Breast epithelium (tissue), 4 donors: ENCODE data around the gene WDFY2. TPM values are rescaled to one million over a fixed set of nuclear protein-coding genes. Genes with fewer than 3 reads are reported as not detected.

Experiments used
- DNase-seq, 2 donors: peaks; one replicate each; pipeline ENCODE4 v3.0.0-alpha.2; 2019; ENCODE audit warnings: low spot score in 2 of 2
- H3K27ac ChIP-seq, 2 donors: fragments of 200-600 bp; sonication (generic) in 1 of 2; one replicate each; pipeline ENCODE4 v1.5.1; 2016 to 2019; ENCODE audit warnings: mild to moderate bottlenecking in 1 of 2
- H3K27me3 ChIP-seq, 2 donors: fragments of 200-600 bp; sonication (generic) in 1 of 2; one replicate each; pipeline versions ENCODE4 v1.5.1 to v1.6.0; 2017 to 2019; ENCODE audit warnings: control low read depth in 1 of 2, mild to moderate bottlenecking in 1 of 2
- H3K36me3 ChIP-seq: fragments of 200-600 bp; one replicate; pipeline ENCODE4 v1.5.1; 2019
- H3K4me1 ChIP-seq, 2 donors: fragments of 200-600 bp; sonication (generic); one replicate each; pipeline ENCODE4 v1.5.1; 2016 to 2019; ENCODE audit warnings: control low read depth in 1 of 2
- H3K4me3 ChIP-seq, 3 donors: fragments of 200-600 bp; sonication (generic); 1 replicate in 2 of 3; 2 replicates in 1 of 3; pipeline ENCODE4 v1.5.1; 2016 to 2019; ENCODE audit warnings: mild to moderate bottlenecking in 3 of 3, moderate library complexity in 2 of 3
- H3K9me3 ChIP-seq, 2 donors: fragments of 200-600 bp; sonication (generic) in 1 of 2; one replicate each; pipeline ENCODE4 v1.5.1; 2016 to 2019; ENCODE audit warnings: control low read depth in 1 of 2
- CTCF ChIP-seq, 3 donors: fragments of 450-650 bp; IDR thresholded peaks; one replicate each; pipeline ENCODE4 v1.5.1; 2016 to 2017; ENCODE audit warnings: antibody characterized with exemption in 3 of 3, mild to moderate bottlenecking in 3 of 3, moderate library complexity in 3 of 3
- POLR2A ChIP-seq: fragments of 450-650 bp; IDR thresholded peaks from one replicate; pipeline ENCODE4 v1.6.1; 2016; ENCODE audit warnings: antibody characterized with exemption, mild to moderate bottlenecking, moderate library complexity
- POLR2AphosphoS5 ChIP-seq, 3 donors: sonication (generic); formaldehyde crosslinking; IDR thresholded peaks; one replicate each; pipeline ENCODE4 v1.6.1; 2017; ENCODE audit warnings: antibody characterized with exemption in 3 of 3
- intact Hi-C: fragments of 100-400 bp; cut with DNase I; formaldehyde crosslinking; loops from one replicate; pipeline ENCODE4 v1.15.1; 2023; ENCODE audit warnings: low total_unique reads
- total RNA-seq, 3 donors: library from RNA; depleted of rRNA; stranded (reverse); fragments of >200 nt; gene quantifications; one replicate each; pipeline ENCODE4 v1.1.0, GENCODE V29; 2016

WDFY2 gene
- total RNA-seq, 3 donors from 2014 or later = 21.0 to 27.7 (median 21.4) TPM

DNA sequence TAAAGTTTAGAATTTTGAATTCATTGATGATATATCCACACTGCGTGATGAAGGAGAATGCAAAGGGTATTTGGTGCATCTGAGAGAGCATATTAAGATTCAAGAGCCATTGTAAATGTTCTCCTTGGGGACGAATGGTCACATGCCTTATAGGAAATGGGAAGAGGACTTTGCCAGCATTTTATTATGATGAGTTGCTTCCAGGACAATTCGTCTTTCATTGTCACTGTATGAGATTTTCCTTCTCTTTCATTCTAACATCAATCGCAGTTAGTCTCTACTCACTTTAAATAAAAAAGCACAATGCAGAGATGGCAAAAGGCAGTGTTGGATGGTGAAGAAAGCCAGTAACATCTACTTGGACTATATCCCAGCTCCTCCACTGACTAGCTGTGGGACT lies 21.4 kb downstream of the WDFY2 start:
- Histone ChIP-seq H3K27ac (no peak overlapping the region), H3K4me1 (no peaks in the 10 kb centered on the region), H3K4me3 (no peak overlapping the region), H3K36me3 (no peaks in the 10 kb centered on the region), H3K27me3 (no peaks in the 10 kb centered on the region), H3K9me3 (no peaks in the 10 kb centered on the region)
- TF ChIP-seq POLR2AphosphoS5 (IDR thresholded peaks at IDR 0.05) (no peak), CTCF (IDR thresholded peaks at IDR 0.05) (no peak)
- intact Hi-C loops = no loop called here
- no peak for DNase-seq

- Histone ChIP-seq H3K4me1 (no peaks in the 10 kb centered on the region), H3K9me3 (no peaks in the 10 kb centered on the region), H3K36me3 (no peaks in the 10 kb centered on the region), H3K4me3 (no peak overlapping the region), H3K27ac (no peak overlapping the region), H3K27me3 (no peaks in the 10 kb centered on the region)
- intact Hi-C loops = no loop called here
- TF ChIP-seq POLR2AphosphoS5 (IDR thresholded peaks at IDR 0.05) = no peak
- TF ChIP-seq CTCF (IDR thresholded peaks at IDR 0.05) = no peak
- TF ChIP-seq POLR2A = no peak
- no peak for DNase-seq
Observed at GRCh38 chr13:51607165-51607564, 22.9 kb downstream of the WDFY2 start.

GRCh38 chr13:51608857-51609406 lies 24.7 kb downstream of the WDFY2 start:
- intact Hi-C loops = no loop called here
- TF ChIP-seq POLR2AphosphoS5 (IDR thresholded peaks at IDR 0.05) (no peak), POLR2A (no peak), CTCF (IDR thresholded peaks at IDR 0.05) (no peak)
- H3K4me3 ChIP-seq = no peak overlapping the region
- H3K4me1 ChIP-seq = no peaks in the 10 kb centered on the region
- no peaks in the 10 kb centered on the region for H3K36me3 ChIP-seq
- no peaks in the 10 kb centered on the region for H3K9me3 ChIP-seq
- H3K27ac ChIP-seq = no peak overlapping the region
- H3K27me3 ChIP-seq = no peaks in the 10 kb centered on the region
- no peak for DNase-seq

DNA sequence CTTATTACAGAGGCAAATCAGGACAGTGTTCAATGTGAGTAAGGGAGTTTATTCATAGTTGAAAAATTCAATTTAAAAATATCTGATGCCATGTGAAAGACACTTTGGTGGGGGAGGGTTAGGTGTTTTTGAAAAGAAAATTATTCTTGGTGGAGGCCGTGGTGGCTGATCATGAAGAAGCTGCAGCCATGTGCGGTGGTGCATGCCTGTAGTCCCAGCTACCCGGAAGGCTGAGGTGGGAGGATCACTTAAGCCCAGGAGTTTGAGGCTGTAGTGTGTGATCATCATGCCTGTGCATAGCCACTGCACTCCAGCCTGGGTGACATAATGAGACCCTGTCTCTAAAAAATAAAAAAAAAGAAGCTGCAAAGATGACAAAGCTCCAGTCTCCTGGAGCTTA lies 28.6 kb downstream of the WDFY2 start:
- DNase-seq = no peak
- Histone ChIP-seq H3K36me3 (no peaks in the 10 kb centered on the region), H3K4me1 (no peaks in the 10 kb centered on the region), H3K27me3 (no peaks in the 10 kb centered on the region), H3K9me3 (no peaks in the 10 kb centered on the region), H3K4me3 (no peak overlapping the region), H3K27ac (no peak overlapping the region)
- intact Hi-C loops = no loop called here
- TF ChIP-seq POLR2A = no peak
- no peak for TF ChIP-seq CTCF (IDR thresholded peaks at IDR 0.05)
- no peak for TF ChIP-seq POLR2AphosphoS5 (IDR thresholded peaks at IDR 0.05)

DNA sequence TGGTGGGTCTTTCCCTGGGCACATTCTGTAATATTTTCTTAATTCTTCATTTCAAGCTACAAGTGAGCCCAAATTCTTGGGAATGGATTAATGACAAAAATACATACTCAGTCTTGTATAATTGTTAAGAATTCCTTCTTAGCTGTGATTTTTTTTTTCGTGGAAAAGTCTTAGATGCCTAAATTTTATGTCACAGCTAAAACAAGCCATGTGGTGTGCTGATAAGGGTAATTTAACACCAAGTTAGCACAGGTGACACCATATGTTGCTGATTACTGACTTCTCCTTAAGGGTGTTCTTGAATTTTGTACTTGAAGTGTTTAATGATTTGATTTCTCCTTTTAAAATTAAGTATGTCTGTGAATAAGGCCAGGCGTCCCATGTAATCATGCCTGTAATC lies 29.3 kb downstream of the WDFY2 start:
- Histone ChIP-seq H3K4me3 (no peak overlapping the region), H3K27ac (no peak overlapping the region), H3K4me1 (peaks cover 0 to 5% of the 10 kb centered on the region in 2 donors), H3K9me3 (no peaks in the 10 kb centered on the region), H3K27me3 (no peaks in the 10 kb centered on the region), H3K36me3 (no peaks in the 10 kb centered on the region)
- DNase-seq = no peak
- no peak for TF ChIP-seq CTCF (IDR thresholded peaks at IDR 0.05)
- no peak for TF ChIP-seq POLR2A
- no peak for TF ChIP-seq POLR2AphosphoS5 (IDR thresholded peaks at IDR 0.05)
- intact Hi-C loops = no loop called here
